Dedifferentiated amniotic fluid mesenchymal stem cell (primary cell): Measurements from ENCODE around the gene ZDHHC11.

Experiments used
- DNase-seq: peaks from one replicate; pipeline ENCODE4 v3.0.0-alpha.2; 2016; ENCODE audit errors: extremely low spot score

The ZDHHC11 gene

GRCh38 chr5:850511-851006, at the start of gene ZDHHC11:
Gene ZDHHC11 (minus strand): TSS chr5:850986. CDS start chr5:850602, 384 bp downstream.
- no peak for DNase-seq

- no peak for DNase-seq
Observed at GRCh38 chr5:893711-894110, 42.9 kb upstream of the ZDHHC11 start.

- DNase-seq = no peak
Observed at GRCh38 chr5:893137-893506, 42.3 kb upstream of the ZDHHC11 start.

- peak; percentile 64 for DNase-seq
Observed at GRCh38 chr5:892394-893136, 41.8 kb upstream of the ZDHHC11 start, which contains the start of the genes BRD9 and TRIP13. Gene BRD9 (minus strand): TSS chr5:892801. CDS start chr5:892657, 144 bp downstream. Gene TRIP13 (plus strand): TSS chr5:892884. CDS start chr5:892999, 115 bp downstream.

GRCh38 chr5:891837-892393, 41.1 kb upstream of the ZDHHC11 start:
- no peak for DNase-seq

- DNase-seq = no peak
Observed at GRCh38 chr5:891117-891836, 40.5 kb upstream of the ZDHHC11 start.

GRCh38 chr5:889075-889710, 38.4 kb upstream of the ZDHHC11 start:
- no peak for DNase-seq

- no peak for DNase-seq
Observed at GRCh38 chr5:888638-889035, 37.9 kb upstream of the ZDHHC11 start.

- DNase-seq = no peak
Observed at GRCh38 chr5:887947-888637, 37.3 kb upstream of the ZDHHC11 start.

GRCh38 chr5:886716-887325, 36.0 kb upstream of the ZDHHC11 start:
- DNase-seq = no peak

GRCh38 chr5:886036-886435, 35.2 kb upstream of the ZDHHC11 start:
- no peak for DNase-seq

- DNase-seq = no peak
Observed at GRCh38 chr5:885529-885928, 34.7 kb upstream of the ZDHHC11 start.

- no peak for DNase-seq
Observed at GRCh38 chr5:885127-885442, 34.3 kb upstream of the ZDHHC11 start.

- DNase-seq = no peak
Observed at GRCh38 chr5:884345-885126, 33.8 kb upstream of the ZDHHC11 start.

GRCh38 chr5:883475-884181, 32.8 kb upstream of the ZDHHC11 start:
- no peak for DNase-seq

GRCh38 chr5:882253-883183, 31.7 kb upstream of the ZDHHC11 start:
- no peak for DNase-seq

- no peak for DNase-seq
Observed at GRCh38 chr5:881551-881935, 30.8 kb upstream of the ZDHHC11 start.

GRCh38 chr5:880816-881550, 30.2 kb upstream of the ZDHHC11 start:
- no peak for DNase-seq
